Type B pancreatic cell (in vitro differentiated cells): ENCODE measurements around the gene ZNF532. TPM values are rescaled to one million over a fixed set of nuclear protein-coding genes. Genes with fewer than 3 reads are reported as not detected.
A peak's percentile ranks its signal among the peaks of the same experiment; 100 is the strongest.

ENCODE experiments used
- DNase-seq: peaks from one replicate; pipeline ENCODE4 v3.0.0; 2021; ENCODE audit warnings: mixed read lengths; ENCODE audit not compliant: unreplicated experiment; ENCODE audit errors: extremely low spot score
- H3K27ac Mint-ChIP-seq: 2 replicates; pipeline ENCODE4 v1.8.0; 2021; ENCODE audit warnings: mild to moderate bottlenecking, mixed read lengths
- H3K27me3 Mint-ChIP-seq: 2 replicates; pipeline ENCODE4 v1.8.0; 2021; ENCODE audit warnings: mixed read lengths
- H3K36me3 Mint-ChIP-seq: 2 replicates; pipeline ENCODE4 v1.8.0; 2021; ENCODE audit warnings: mixed read lengths
- H3K4me1 Mint-ChIP-seq: one replicate; pipeline ENCODE4 v1.8.0; 2021; ENCODE audit warnings: mixed read lengths; ENCODE audit not compliant: unreplicated experiment
- H3K4me3 Mint-ChIP-seq: 2 replicates; pipeline ENCODE4 v1.8.0; 2021; ENCODE audit warnings: mild to moderate bottlenecking, mixed read lengths
- H3K9me3 Mint-ChIP-seq: 2 replicates; pipeline ENCODE4 v1.8.0; 2021; ENCODE audit warnings: mixed read lengths
- CTCF ChIP-seq: fragments of 200-600 bp; sonication (generic); conservative IDR thresholded peaks from 2 replicates; pipeline ENCODE4 v1.5.0; 2021; ENCODE audit warnings: antibody characterized with exemption, mild to moderate bottlenecking
- total RNA-seq: library from RNA; stranded (reverse); gene quantifications from 2 replicates; pipeline ENCODE4 v1.2.1, GENCODE V29; 2021; ENCODE audit warnings: low replicate concordance

Gene ZNF532
- total RNA-seq, 1 donor from 2014 or later: 137 TPM

- no peak overlapping the region for H3K4me3 Mint-ChIP-seq
- DNase-seq: no peak
- TF ChIP-seq CTCF: no peak
- H3K36me3 Mint-ChIP-seq: no peaks in the 10 kb centered on the region
- H3K9me3 Mint-ChIP-seq: no peaks in the 10 kb centered on the region
- peaks cover 11% of the 10 kb centered on the region for H3K4me1 Mint-ChIP-seq
- H3K27me3 Mint-ChIP-seq: no peaks in the 10 kb centered on the region
- no peak overlapping the region for H3K27ac Mint-ChIP-seq
Observed at GRCh38 chr18:58838165-58838860, 26.4 kb upstream of the ZNF532 start.

GRCh38 chr18:58838946-58839345 is 25.7 kb upstream of the ZNF532 start:
- Mint-ChIP-seq H3K27ac (no peak overlapping the region), H3K36me3 (no peaks in the 10 kb centered on the region), H3K9me3 (no peaks in the 10 kb centered on the region)

GRCh38 chr18:58842978-58843687 is 21.5 kb upstream of the ZNF532 start:
- peak overlapping the region; percentile 57 for H3K27ac Mint-ChIP-seq
- no peak for DNase-seq
- H3K4me1 Mint-ChIP-seq: peaks cover 20% of the 10 kb centered on the region
- no peak overlapping the region for H3K4me3 Mint-ChIP-seq
- H3K36me3 Mint-ChIP-seq: no peaks in the 10 kb centered on the region
- H3K9me3 Mint-ChIP-seq: no peaks in the 10 kb centered on the region
- H3K27me3 Mint-ChIP-seq: peaks cover 3% of the 10 kb centered on the region
- no peak for TF ChIP-seq CTCF

More at GRCh38 chr18:58838946-58839345, 25.7 kb upstream of the ZNF532 start:
- Mint-ChIP-seq H3K27me3 (no peaks in the 10 kb centered on the region), H3K4me1 (peaks cover 14% of the 10 kb centered on the region), H3K4me3 (no peak overlapping the region)
- TF ChIP-seq CTCF: no peak
- no peak for DNase-seq

- peaks cover 20% of the 10 kb centered on the region for H3K4me1 Mint-ChIP-seq
- peak overlapping the region; percentile 57 for H3K27ac Mint-ChIP-seq
- H3K36me3 Mint-ChIP-seq: no peaks in the 10 kb centered on the region
- DNase-seq: no peak
- TF ChIP-seq CTCF: no peak
- H3K4me3 Mint-ChIP-seq: no peak overlapping the region
- H3K27me3 Mint-ChIP-seq: peaks cover 3% of the 10 kb centered on the region
- H3K9me3 Mint-ChIP-seq: no peaks in the 10 kb centered on the region
Observed at GRCh38 chr18:58843688-58844035, 21.0 kb upstream of the ZNF532 start.

- Mint-ChIP-seq H3K4me3 (no peak overlapping the region), H3K9me3 (no peaks in the 10 kb centered on the region), H3K36me3 (no peaks in the 10 kb centered on the region), H3K27me3 (peaks cover 3% of the 10 kb centered on the region), H3K4me1 (peaks cover 20% of the 10 kb centered on the region), H3K27ac (no peak overlapping the region)
- no peak for TF ChIP-seq CTCF
- no peak for DNase-seq
Observed at GRCh38 chr18:58844871-58845270, 19.8 kb upstream of the ZNF532 start.
